Keratinocyte (primary cell): ENCODE data around the gene STBD1. TPM values are rescaled to one million over a fixed set of nuclear protein-coding genes. Genes with fewer than 3 reads are reported as not detected.

Experiments
- DNase-seq: peaks from one replicate; pipeline ENCODE4 v3.0.0-alpha.2; 2011; ENCODE audit warnings: low read depth, missing footprints, low spot score
- FAIRE-seq: peaks from 2 replicates; lab custom pipeline; 2011; peaks lifted over from hg19 to GRCh38; lab: Jason Lieb, UNC
- H2AFZ ChIP-seq: 2 replicates; pipeline ENCODE4 v1.6.0; 2012; ENCODE audit warnings: low read length, control low read depth, inconsistent platforms; ENCODE audit not compliant: control insufficient read depth
- H3K27ac ChIP-seq: 2 replicates; pipeline ENCODE4 v1.5.1; 2011; ENCODE audit warnings: low read length; ENCODE audit not compliant: control insufficient read depth, insufficient read depth
- H3K27me3 ChIP-seq: 3 replicates; pipeline ENCODE4 v1.6.0; 2011; ENCODE audit warnings: low read length; ENCODE audit not compliant: control insufficient read depth, insufficient read depth; ENCODE audit errors: extremely low read depth
- H3K36me3 ChIP-seq, 2 experiments: 2 replicates in 1 of 2; 3 replicates in 1 of 2; pipeline ENCODE4 v1.5.1; 2011; ENCODE audit warnings: low read length in 2 of 2, mild to moderate bottlenecking in 1 of 2; ENCODE audit not compliant: control insufficient read depth in 2 of 2, insufficient read depth in 2 of 2; ENCODE audit errors: extremely low read depth in 1 of 2
- H3K4me1 ChIP-seq: 3 replicates; pipeline ENCODE4 v1.5.1; 2011; ENCODE audit warnings: low read length; ENCODE audit not compliant: control insufficient read depth, insufficient read depth; ENCODE audit errors: extremely low read depth
- H3K4me2 ChIP-seq: 3 replicates; pipeline ENCODE4 v1.6.0; 2011; ENCODE audit warnings: low read depth, low read length; ENCODE audit not compliant: control insufficient read depth, insufficient read depth; ENCODE audit errors: extremely low read depth
- H3K4me3 ChIP-seq, 3 experiments: fragments of 200-600 bp in 1 of 3; sonication (generic) in 1 of 3; 2 replicates in 2 of 3; 3 replicates in 1 of 3; pipeline ENCODE4 v1.5.1; 2011 to 2016; ENCODE audit warnings: low read length in 3 of 3, mild to moderate bottlenecking in 3 of 3, control low read depth in 2 of 3, inconsistent platforms in 1 of 3, low read depth in 1 of 3, mixed read lengths in 1 of 3, mixed run types in 1 of 3, moderate library complexity in 1 of 3; ENCODE audit not compliant: control insufficient read depth in 2 of 3, insufficient read depth in 2 of 3; ENCODE audit errors: extremely low read depth in 1 of 3
- H3K79me2 ChIP-seq: 2 replicates; pipeline ENCODE4 v1.6.0; 2012; ENCODE audit warnings: low read length; ENCODE audit not compliant: control insufficient read depth, insufficient read depth
- H3K9ac ChIP-seq: 3 replicates; pipeline ENCODE4 v1.6.0; 2011; ENCODE audit warnings: low read length; ENCODE audit not compliant: control insufficient read depth, insufficient read depth; ENCODE audit errors: extremely low read depth
- H3K9me1 ChIP-seq: 3 replicates; pipeline ENCODE4 v1.6.0; 2011; ENCODE audit warnings: low read length; ENCODE audit not compliant: control insufficient read depth, insufficient read depth; ENCODE audit errors: extremely low read depth
- H3K9me3 ChIP-seq: 2 replicates; pipeline ENCODE4 v1.5.1; 2012; ENCODE audit warnings: low read depth, low read length; ENCODE audit not compliant: control insufficient read depth
- H4K20me1 ChIP-seq: 3 replicates; pipeline ENCODE4 v1.6.0; 2011; ENCODE audit warnings: low read length; ENCODE audit not compliant: control insufficient read depth, insufficient read depth; ENCODE audit errors: extremely low read depth
- CTCF ChIP-seq, 3 experiments: IDR thresholded peaks in 1 of 3; conservative IDR thresholded peaks in 1 of 3; optimal IDR thresholded peaks in 1 of 3; 2 replicates in 2 of 3; 3 replicates in 1 of 3; pipeline versions ENCODE3 to v1.5.1; 2011; ENCODE audit warnings: low read length in 3 of 3, mild to moderate bottlenecking in 3 of 3, moderate library complexity in 2 of 3, control low read depth in 1 of 3, inconsistent platforms in 1 of 3; ENCODE audit not compliant: insufficient read depth in 2 of 3; ENCODE audit errors: extremely low read depth in 1 of 3
- EZH2 ChIP-seq: IDR thresholded peaks from one replicate; pipeline ENCODE4 v1.6.1; 2012; ENCODE audit warnings: inconsistent platforms, mild to moderate bottlenecking, low read length, moderate library complexity
- dilution Hi-C: fragments of 300-500 bp; cut with MboI; formaldehyde crosslinking; loops from one replicate; pipeline ENCODE4 v1.7.0; 2020; ENCODE audit warnings: low sequenced_read_pairs; ENCODE audit not compliant: extremely low pct_ligation_motif_present
- polyA plus RNA-seq, 5 experiments: library from polyadenylated mRNA; depleted of rRNA in 3 of 5; stranded (reverse) in 3 of 5; stranded (forward) in 1 of 5; unstranded in 1 of 5; fragments of >200 nt; gene quantifications; 1 replicate in 1 of 5; 2 replicates in 3 of 5; 3 replicates in 1 of 5; pipeline versions ENCODE4 v1.2.1 to v1.2.3, GENCODE V29; 2011 to 2012; ENCODE audit warnings: missing spikeins in 2 of 5, low read depth in 1 of 5, low replicate concordance in 1 of 5

The STBD1 gene
- polyA plus RNA-seq, 1 donor (not counting 4 experiments of a cell fraction or from before 2014, with no cell fraction given): 0.41 TPM

- FAIRE-seq (no peak), DNase-seq (no peak)
- Histone ChIP-seq H2AFZ (no peak overlapping the region), H3K27ac (no peak overlapping the region), H3K9me1 (no peaks in the 10 kb centered on the region), H3K36me3 (peaks cover 0 to 7% of the 10 kb centered on the region in 2 experiments), H3K79me2 (no peaks in the 10 kb centered on the region), H3K27me3 (no peaks in the 10 kb centered on the region), H3K4me1 (no peaks in the 10 kb centered on the region), H4K20me1 (no peaks in the 10 kb centered on the region), H3K9ac (no peak overlapping the region), H3K4me3 (no peak overlapping the region), H3K9me3 (no peaks in the 10 kb centered on the region), H3K4me2 (no peak overlapping the region)
- dilution Hi-C loops: no loop called here
- no peak for TF ChIP-seq EZH2
- no peak for TF ChIP-seq CTCF (optimal IDR thresholded peaks at IDR 0.05 in 1 of 3, IDR thresholded peaks at IDR 0.05 in 1 of 3, conservative IDR thresholded peaks at IDR 0.05 in 1 of 3; ENCODE audit: extremely low read depth in 1 of 3, insufficient read depth in 2 of 3, low read length in 3 of 3)
Measured at GRCh38 chr4:76309939-76310550, 3.5 kb downstream of the STBD1 start.

GRCh38 chr4:76310683-76311082, 4.2 kb downstream of the STBD1 start:
- no peaks in the 10 kb centered on the region for H4K20me1 ChIP-seq
- dilution Hi-C loops: no loop called here

More at GRCh38 chr4:76310683-76311082, 4.2 kb downstream of the STBD1 start:
- no peaks in the 10 kb centered on the region for H3K9me1 ChIP-seq
- H3K4me1 ChIP-seq: no peaks in the 10 kb centered on the region
- H3K27me3 ChIP-seq: no peaks in the 10 kb centered on the region
- no peak overlapping the region for H3K4me2 ChIP-seq
- H3K9me3 ChIP-seq: no peaks in the 10 kb centered on the region
- peaks cover 0 to 7% of the 10 kb centered on the region in 2 experiments for H3K36me3 ChIP-seq
- TF ChIP-seq EZH2 (no peak), CTCF (optimal IDR thresholded peaks at IDR 0.05 in 1 of 3, IDR thresholded peaks at IDR 0.05 in 1 of 3, conservative IDR thresholded peaks at IDR 0.05 in 1 of 3; ENCODE audit: extremely low read depth in 1 of 3, insufficient read depth in 2 of 3, low read length in 3 of 3) (no peak)
- H3K79me2 ChIP-seq: no peaks in the 10 kb centered on the region
- no peak overlapping the region for H2AFZ ChIP-seq
- no peak overlapping the region for H3K4me3 ChIP-seq
- no peak overlapping the region for H3K9ac ChIP-seq
- DNase-seq (no peak), FAIRE-seq (no peak)
- no peak overlapping the region for H3K27ac ChIP-seq
